Nephron (organoid): ENCODE data around the gene TIGD1.

Experiments used
- H3K27ac Mint-ChIP-seq, 3 experiments: 2 replicates each; pipeline ENCODE4 v1.8.0; 2020; ENCODE audit warnings: mixed read lengths in 3 of 3, mild to moderate bottlenecking in 2 of 3, moderate library complexity in 1 of 3
- H3K27me3 Mint-ChIP-seq: 2 replicates; pipeline ENCODE4 v1.8.0; 2021; ENCODE audit warnings: low read depth, mild to moderate bottlenecking, moderate library complexity, mixed read lengths
- H3K36me3 Mint-ChIP-seq: 2 replicates; pipeline ENCODE4 v1.8.0; 2020; ENCODE audit warnings: low read depth, mixed read lengths
- H3K4me1 Mint-ChIP-seq: 2 replicates; pipeline ENCODE4 v1.8.0; 2020; ENCODE audit warnings: mixed read lengths
- H3K4me3 Mint-ChIP-seq, 3 experiments: 2 replicates each; pipeline ENCODE4 v1.8.0; 2020; ENCODE audit warnings: mild to moderate bottlenecking in 3 of 3, mixed read lengths in 3 of 3, moderate library complexity in 2 of 3
- H3K9me3 Mint-ChIP-seq: 2 replicates; pipeline ENCODE4 v1.8.0; 2020; ENCODE audit warnings: mixed read lengths
- TF ChIP-seq, protein P1 (sequence below), 3 experiments: fragments of 200-600 bp; sonication (generic); IDR thresholded peaks; one replicate each; pipeline ENCODE4 v1.5.0; 2021; ENCODE audit warnings: antibody characterized with exemption in 3 of 3; ENCODE audit not compliant: unreplicated experiment in 3 of 3

TIGD1 gene

DNA sequence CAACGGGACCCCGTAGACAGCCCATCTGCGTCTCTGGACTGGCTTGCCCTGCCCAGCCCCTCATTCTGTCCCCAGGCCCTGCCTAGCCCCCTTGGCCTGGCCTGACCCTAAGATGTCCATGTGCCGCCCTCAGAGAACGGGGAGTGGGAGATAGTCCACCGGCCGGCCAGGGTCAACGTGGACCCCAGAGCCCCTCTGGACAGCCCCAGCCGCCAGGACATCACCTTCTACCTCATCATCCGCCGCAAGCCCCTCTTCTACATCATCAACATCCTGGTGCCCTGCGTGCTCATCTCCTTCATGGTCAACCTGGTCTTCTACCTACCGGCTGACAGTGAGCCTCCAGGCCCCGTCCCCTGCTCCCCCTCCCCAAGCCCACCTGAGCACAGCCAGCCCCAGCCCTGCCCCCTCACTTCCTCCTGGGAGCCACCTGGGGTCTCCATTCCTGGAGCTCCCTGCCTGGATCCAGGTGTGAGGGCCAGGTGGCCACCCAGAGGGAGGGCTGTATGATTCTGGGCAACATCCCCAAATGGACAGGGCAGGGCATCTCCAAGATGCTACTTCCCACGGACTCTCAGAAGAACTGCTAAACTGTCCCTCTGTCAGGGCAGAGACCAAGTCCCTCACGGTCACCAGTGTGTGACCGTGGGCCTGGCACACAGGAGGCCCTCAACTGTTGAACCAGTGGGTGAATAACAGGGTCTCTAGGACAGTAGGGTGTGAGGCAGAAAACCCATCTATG lies 20.4 kb downstream of the TIGD1 start:
- H3K27ac Mint-ChIP-seq: no peak overlapping the region
- peaks cover 28% of the 10 kb centered on the region for H3K27me3 Mint-ChIP-seq
- TF ChIP-seq, protein P1, sequence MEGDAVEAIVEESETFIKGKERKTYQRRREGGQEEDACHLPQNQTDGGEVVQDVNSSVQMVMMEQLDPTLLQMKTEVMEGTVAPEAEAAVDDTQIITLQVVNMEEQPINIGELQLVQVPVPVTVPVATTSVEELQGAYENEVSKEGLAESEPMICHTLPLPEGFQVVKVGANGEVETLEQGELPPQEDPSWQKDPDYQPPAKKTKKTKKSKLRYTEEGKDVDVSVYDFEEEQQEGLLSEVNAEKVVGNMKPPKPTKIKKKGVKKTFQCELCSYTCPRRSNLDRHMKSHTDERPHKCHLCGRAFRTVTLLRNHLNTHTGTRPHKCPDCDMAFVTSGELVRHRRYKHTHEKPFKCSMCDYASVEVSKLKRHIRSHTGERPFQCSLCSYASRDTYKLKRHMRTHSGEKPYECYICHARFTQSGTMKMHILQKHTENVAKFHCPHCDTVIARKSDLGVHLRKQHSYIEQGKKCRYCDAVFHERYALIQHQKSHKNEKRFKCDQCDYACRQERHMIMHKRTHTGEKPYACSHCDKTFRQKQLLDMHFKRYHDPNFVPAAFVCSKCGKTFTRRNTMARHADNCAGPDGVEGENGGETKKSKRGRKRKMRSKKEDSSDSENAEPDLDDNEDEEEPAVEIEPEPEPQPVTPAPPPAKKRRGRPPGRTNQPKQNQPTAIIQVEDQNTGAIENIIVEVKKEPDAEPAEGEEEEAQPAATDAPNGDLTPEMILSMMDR (IDR thresholded peaks at IDR 0.05; ENCODE audit: unreplicated experiment in 3 of 3): no peak
- no peaks in the 10 kb centered on the region for H3K36me3 Mint-ChIP-seq
- H3K4me1 Mint-ChIP-seq: peaks cover 50% of the 10 kb centered on the region
- H3K9me3 Mint-ChIP-seq: no peaks in the 10 kb centered on the region
- H3K4me3 Mint-ChIP-seq: no peak overlapping the region

DNA sequence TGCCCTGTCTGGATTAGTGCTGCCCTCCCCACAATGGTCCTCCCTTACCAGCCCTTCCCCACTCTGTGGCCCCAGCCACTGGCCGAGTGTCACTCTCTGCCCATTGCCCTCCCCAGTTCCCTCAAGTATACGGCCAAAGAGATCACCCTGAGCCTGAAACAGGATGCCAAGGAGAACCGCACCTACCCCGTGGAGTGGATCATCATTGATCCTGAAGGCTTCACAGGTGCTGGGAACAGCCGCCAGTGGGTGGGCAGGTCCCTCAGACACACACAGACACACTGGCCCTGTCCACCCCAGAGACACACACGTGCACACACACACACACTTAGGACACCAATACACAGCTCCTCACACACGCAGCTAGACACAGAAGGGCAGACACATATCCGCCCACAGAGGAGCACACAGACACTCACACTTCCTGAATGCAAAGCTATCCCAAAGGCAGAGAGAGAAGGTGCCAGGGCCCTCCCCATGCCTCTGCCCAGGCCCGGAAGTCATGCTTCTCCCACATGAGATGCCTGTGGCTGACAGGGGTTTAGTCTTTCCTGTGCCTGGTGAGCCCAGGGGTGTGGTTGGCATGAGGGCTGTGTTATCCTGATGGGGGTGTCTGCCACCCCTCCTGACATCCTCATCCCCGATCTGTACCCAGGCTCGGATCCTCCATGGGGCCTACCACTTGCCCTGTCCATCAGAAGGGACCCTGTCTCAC lies 21.5 kb downstream of the TIGD1 start:
- peak overlapping the region in 2 of 3 experiments; percentile 65 to 86 for H3K4me3 Mint-ChIP-seq
- peaks cover 47% of the 10 kb centered on the region for H3K4me1 Mint-ChIP-seq
- H3K27ac Mint-ChIP-seq: peak overlapping the region in 1 of 3 experiments; percentile 6
- TF ChIP-seq, protein P1 (IDR thresholded peaks at IDR 0.05; ENCODE audit: unreplicated experiment in 3 of 3): no peak
- H3K27me3 Mint-ChIP-seq: peaks cover 34% of the 10 kb centered on the region
- no peaks in the 10 kb centered on the region for H3K36me3 Mint-ChIP-seq
- no peaks in the 10 kb centered on the region for H3K9me3 Mint-ChIP-seq

DNA sequence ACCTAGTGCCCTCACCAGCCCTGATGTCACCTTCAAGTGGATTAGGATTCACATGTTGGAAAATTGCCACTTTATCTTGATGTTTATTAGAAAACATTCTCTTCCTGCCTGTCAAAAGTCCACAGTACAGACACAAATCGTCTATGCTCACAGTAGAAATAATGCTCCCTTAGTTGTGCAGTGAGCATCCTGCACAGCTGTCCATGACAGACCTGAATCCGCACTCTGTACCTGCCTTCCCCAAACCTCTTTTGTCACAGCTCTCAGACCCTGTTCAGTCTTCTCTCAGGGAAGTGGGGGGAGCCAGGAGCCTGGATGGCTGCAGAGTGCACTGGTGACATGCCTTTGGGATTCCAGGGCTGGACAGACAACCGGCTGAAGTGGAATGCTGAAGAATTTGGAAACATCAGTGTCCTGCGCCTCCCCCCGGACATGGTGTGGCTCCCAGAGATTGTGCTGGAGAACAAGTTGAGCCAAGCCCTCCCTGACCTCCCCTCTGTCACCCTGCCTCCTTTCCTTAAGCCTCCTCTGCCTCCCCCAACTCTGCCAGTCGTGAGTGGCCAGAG lies 22.4 kb downstream of the TIGD1 start:
- Mint-ChIP-seq H3K27ac (peak overlapping the region; percentile 6 to 55 (median 22)), H3K36me3 (no peaks in the 10 kb centered on the region), H3K4me1 (peaks cover 40% of the 10 kb centered on the region), H3K9me3 (no peaks in the 10 kb centered on the region), H3K4me3 (peak overlapping the region in 2 of 3 experiments; percentile 65 to 86), H3K27me3 (peaks cover 41% of the 10 kb centered on the region)
- TF ChIP-seq, protein P1 (IDR thresholded peaks at IDR 0.05; ENCODE audit: unreplicated experiment in 3 of 3): no peak

DNA sequence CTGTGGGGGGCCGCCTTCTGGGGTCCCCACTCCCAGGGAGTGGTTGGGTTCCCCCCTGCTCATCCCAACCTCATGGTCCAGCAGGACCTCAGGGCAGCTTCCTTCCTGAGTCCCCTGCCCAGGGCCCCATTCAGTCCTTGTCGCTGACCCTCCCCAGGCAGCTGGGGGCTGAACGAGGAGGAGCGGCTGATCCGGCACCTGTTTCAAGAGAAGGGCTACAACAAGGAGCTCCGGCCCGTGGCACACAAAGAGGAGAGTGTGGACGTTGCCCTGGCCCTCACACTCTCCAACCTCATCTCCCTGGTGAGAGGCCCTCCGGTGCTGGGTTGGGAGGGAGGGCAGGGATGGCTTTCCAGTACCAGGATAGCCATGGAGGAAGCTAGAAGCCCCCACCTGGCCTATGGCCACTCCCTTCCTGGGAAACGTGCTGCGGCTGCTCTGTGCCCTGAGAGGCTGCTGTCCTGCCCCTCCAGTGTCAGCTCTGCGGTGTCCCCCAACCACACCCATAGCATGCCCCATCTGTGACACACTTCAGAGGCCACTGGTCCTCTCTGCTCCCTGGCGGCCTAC lies 23.9 kb downstream of the TIGD1 start:
- H3K9me3 Mint-ChIP-seq: no peaks in the 10 kb centered on the region
- no peaks in the 10 kb centered on the region for H3K36me3 Mint-ChIP-seq
- peaks cover 47% of the 10 kb centered on the region for H3K27me3 Mint-ChIP-seq
- peak overlapping the region; percentile 65 to 86 (median 78) for H3K4me3 Mint-ChIP-seq
- TF ChIP-seq, protein P1 (IDR thresholded peaks at IDR 0.05; ENCODE audit: unreplicated experiment in 3 of 3): no peak
- peaks cover 33% of the 10 kb centered on the region for H3K4me1 Mint-ChIP-seq
- peak overlapping the region in 1 of 3 experiments; percentile 53 for H3K27ac Mint-ChIP-seq

DNA sequence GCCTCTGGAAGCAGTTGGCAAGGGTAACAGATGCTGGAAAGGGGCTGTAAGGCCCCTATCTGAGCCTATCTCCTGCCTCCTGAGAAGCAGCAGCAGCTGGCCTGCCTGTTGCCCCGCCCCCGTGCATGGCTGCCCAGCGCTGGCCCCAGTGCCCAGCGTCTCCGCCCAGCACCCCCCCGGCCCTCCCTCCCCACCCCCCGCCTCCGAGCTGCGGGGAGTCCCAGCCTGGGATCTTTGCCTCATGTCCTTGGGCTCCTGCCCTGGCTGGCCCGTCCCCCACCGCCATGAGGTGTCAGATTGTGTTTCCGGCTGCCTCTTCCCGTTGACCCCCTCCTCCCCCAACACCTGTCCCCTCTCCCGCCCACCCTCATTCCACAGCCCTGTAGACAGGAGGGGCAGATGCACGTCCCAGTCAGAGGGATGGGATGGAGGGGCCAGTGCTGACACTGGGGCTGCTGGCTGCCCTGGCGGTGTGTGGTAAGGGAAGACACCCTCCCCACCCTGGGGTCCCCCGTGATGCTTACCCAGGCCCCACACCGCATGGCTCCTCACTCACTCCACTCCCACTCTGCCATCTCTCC lies 24.5 kb downstream of the TIGD1 start, which contains the start of gene CHRND:
Gene CHRND (plus strand): TSS at position 370 of the 581 bp plus-strand sequence. CDS start 56 bp downstream, at position 426.
- TF ChIP-seq, protein P1 (IDR thresholded peaks at IDR 0.05; ENCODE audit: unreplicated experiment in 3 of 3): no peak
- Mint-ChIP-seq H3K27ac (peak within 1 kb of the TSS in 2 of 3 experiments; percentile 61 to 86), H3K4me3 (peak within 1 kb of the TSS; percentile 65 to 86 (median 78)), H3K27me3 (peaks cover 53% of the 10 kb centered on the region), H3K36me3 (no peaks in the 10 kb centered on the region), H3K4me1 (peaks cover 33% of the 10 kb centered on the region), H3K9me3 (no peaks in the 10 kb centered on the region)
